Testis (tissue), 3 donors: ENCODE results near the gene VAMP8. TPM values are rescaled to one million over a fixed set of nuclear protein-coding genes. Genes with fewer than 3 reads are reported as not detected.

Source experiments
- DNase-seq: peaks from one replicate; pipeline ENCODE4 v3.0.0-alpha.2; 2019
- H3K27ac ChIP-seq, 2 donors: fragments of 200-600 bp; sonication (generic); one replicate each; pipeline ENCODE4 v1.5.1; 2019
- H3K27me3 ChIP-seq: fragments of 200-600 bp; sonication (generic); one replicate; pipeline ENCODE4 v1.5.1; 2019
- H3K36me3 ChIP-seq: fragments of 200-600 bp; sonication (generic); one replicate; pipeline ENCODE4 v1.5.1; 2017; ENCODE audit warnings: low read depth; ENCODE audit errors: missing control alignments
- H3K4me1 ChIP-seq: fragments of 200-600 bp; sonication (generic); one replicate; pipeline ENCODE4 v1.5.1; 2019
- H3K4me3 ChIP-seq, 2 donors: fragments of 200-600 bp; sonication (generic); one replicate each; pipeline ENCODE4 v1.5.1; 2017 to 2019
- H3K9me3 ChIP-seq: fragments of 200-600 bp; sonication (generic); one replicate; pipeline ENCODE4 v1.5.1; 2017
- POLR2A ChIP-seq: fragments of 450-650 bp; IDR thresholded peaks from one replicate; pipeline ENCODE4 v1.6.1; 2017; ENCODE audit warnings: antibody characterized with exemption, mild to moderate bottlenecking, moderate library complexity
- WGBS, 2 donors: methylation state at CpG; one replicate each; pipeline ENCODE4 v1.1.5; 2018; 5-methylcytosine and 5-hydroxymethylcytosine counted together
- intact Hi-C: fragments of 100-400 bp; cut with DNase I; formaldehyde crosslinking; loops from one replicate; pipeline ENCODE4 v1.15.1; 2023; ENCODE audit warnings: low total_unique reads
- polyA plus RNA-seq: library from polyadenylated mRNA; stranded (reverse); fragments of 350-450 nt; fragmentation: Illumina TruSeq; extraction: RNeasy Lipid Tissue Mini Kit (QIAGEN cat#74804); gene quantifications from one replicate; pipeline ENCODE4 v1.2.3, GENCODE V29; 2014; ENCODE audit warnings: low read depth, low replicate concordance; ENCODE audit not compliant: insufficient read depth
- total RNA-seq, 2 donors: library from RNA; depleted of rRNA; stranded (reverse); fragments of >200 nt; gene quantifications; one replicate each; pipeline ENCODE4 v1.2.3, GENCODE V29; 2016
- TF ChIP-seq, protein P1 (sequence below), 3 experiments: fragments of 450-650 bp in 2 of 3; fragments of 200-600 bp in 1 of 3; sonication (generic) in 1 of 3; IDR thresholded peaks; one replicate each; pipeline ENCODE4 v1.5.1; 2016 to 2019; ENCODE audit warnings: antibody characterized with exemption in 3 of 3, mild to moderate bottlenecking in 2 of 3, moderate library complexity in 1 of 3

Gene VAMP8
- total and polyA plus RNA-seq, 3 donors from 2014 or later, result 10.8 to 59.0 (median 13.9) TPM

DNA sequence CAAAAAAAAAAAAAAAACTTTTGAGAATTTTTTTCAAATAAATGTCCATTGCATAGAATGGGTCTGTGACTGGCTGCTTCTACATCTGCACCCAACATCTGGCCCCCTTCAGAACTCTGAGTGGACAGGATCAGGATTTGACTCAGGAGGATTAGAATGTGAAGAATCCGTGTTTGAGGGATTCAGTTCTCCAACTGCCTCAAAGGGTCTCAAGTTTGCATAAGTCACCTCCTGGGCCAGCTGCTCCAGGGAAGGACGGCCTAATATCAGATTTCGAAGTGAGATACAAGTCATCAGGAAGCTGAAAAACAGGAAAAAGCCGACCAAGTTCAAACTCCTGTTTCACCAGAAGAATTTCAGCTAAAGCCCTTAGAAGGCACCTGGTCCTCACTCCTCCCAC lies 27.6 kb upstream of the VAMP8 start:
- Histone ChIP-seq H3K4me1 (no peaks in the 10 kb centered on the region), H3K9me3 (no peaks in the 10 kb centered on the region), H3K27ac (peak overlapping the region in 1 of 2 donors; percentile 1), H3K36me3 (no peaks in the 10 kb centered on the region), H3K4me3 (no peak overlapping the region), H3K27me3 (no peaks in the 10 kb centered on the region)
- DNase-seq, result no peak
- intact Hi-C loops, result loop anchor here (5.0 kb wide), 1 partner anchor 118 kb away; no protein-coding TSS in a partner anchor
- 65 to 74% methylated on average over 4 of the region's 4 CpGs for WGBS, 2 donors
- no peak for TF ChIP-seq POLR2A
- TF ChIP-seq, protein P1, sequence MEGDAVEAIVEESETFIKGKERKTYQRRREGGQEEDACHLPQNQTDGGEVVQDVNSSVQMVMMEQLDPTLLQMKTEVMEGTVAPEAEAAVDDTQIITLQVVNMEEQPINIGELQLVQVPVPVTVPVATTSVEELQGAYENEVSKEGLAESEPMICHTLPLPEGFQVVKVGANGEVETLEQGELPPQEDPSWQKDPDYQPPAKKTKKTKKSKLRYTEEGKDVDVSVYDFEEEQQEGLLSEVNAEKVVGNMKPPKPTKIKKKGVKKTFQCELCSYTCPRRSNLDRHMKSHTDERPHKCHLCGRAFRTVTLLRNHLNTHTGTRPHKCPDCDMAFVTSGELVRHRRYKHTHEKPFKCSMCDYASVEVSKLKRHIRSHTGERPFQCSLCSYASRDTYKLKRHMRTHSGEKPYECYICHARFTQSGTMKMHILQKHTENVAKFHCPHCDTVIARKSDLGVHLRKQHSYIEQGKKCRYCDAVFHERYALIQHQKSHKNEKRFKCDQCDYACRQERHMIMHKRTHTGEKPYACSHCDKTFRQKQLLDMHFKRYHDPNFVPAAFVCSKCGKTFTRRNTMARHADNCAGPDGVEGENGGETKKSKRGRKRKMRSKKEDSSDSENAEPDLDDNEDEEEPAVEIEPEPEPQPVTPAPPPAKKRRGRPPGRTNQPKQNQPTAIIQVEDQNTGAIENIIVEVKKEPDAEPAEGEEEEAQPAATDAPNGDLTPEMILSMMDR (IDR thresholded peaks at IDR 0.05), result no peak

DNA sequence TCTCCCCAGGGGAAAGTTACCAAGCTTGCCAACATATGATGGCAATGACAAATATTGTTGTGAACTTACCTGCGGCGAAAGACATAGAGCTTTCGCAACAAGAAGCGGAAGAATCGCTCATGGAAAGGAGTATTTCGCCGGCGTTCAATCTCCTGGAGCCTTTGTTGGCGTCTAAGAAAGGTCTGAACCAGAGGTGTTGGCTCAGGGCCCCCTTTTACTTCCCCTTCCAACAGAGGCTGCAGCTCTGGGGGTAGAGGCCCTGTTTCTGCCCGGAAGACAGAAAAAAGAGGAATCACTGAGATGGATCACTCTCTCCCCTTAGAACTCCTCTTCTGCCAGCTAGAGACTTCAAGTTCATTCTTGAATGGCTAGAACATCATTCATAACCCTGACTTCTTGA lies 26.9 kb upstream of the VAMP8 start:
- no peaks in the 10 kb centered on the region for H3K9me3 ChIP-seq
- H3K4me1 ChIP-seq, result no peaks in the 10 kb centered on the region
- 87 to 93% methylated on average over 10 of the region's 10 CpGs for WGBS, 2 donors
- H3K27me3 ChIP-seq, result no peaks in the 10 kb centered on the region
- H3K36me3 ChIP-seq, result no peaks in the 10 kb centered on the region
- H3K27ac ChIP-seq, result peak overlapping the region in 1 of 2 donors; percentile 1
- DNase-seq, result no peak
- H3K4me3 ChIP-seq, result no peak overlapping the region
- intact Hi-C loops, result loop anchor here (5.0 kb wide), 1 partner anchor 118 kb away; no protein-coding TSS in a partner anchor
- no peak for TF ChIP-seq POLR2A
- TF ChIP-seq, protein P1 (IDR thresholded peaks at IDR 0.05), result no peak

DNA sequence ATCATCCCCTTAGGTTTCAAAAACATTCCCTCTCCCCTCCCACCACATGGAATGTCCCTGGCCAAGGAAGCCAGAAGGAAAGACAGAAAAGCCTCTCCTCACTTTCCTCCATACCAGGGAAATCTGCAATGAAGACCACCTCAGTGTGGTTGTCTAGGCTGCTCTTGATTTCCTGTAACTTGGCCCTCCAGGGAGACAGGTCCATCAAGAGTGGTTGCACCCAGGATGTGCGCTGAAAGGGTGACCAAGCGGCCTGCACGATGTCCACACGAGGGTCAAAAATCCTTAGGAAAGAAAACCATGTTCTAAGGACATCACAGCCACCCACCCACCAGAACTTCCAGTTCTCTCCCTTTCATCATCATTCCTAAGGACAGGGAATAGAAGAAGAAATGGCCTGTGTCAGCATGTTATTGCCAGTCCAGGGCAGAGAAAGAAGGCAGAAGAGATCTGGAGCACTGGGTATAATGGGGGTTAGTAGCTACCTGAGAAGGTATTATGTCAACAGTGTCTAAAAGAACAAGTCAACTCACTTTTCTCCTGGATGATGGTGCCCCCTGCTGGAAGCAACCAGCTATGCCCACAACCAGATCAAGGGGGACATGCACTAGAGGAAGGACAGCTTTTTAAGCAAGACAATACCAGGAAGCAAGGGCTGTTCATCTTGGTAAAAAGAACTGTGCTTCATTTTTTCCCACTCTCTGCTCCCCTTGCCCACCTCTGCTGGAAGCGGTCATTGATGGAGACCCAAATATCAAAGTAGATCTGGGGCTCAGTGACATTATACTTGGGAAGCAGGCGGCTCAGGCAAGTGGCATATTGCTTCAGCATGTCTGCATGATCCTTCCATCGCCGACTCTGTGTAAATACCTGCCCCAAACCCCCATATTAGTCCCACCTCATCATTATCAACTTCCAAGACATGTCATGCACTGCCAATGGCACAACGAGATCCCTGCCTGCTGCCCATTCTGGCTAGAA lies 25.4 kb upstream of the VAMP8 start:
- intact Hi-C loops, result loop anchor here (5.0 kb wide), 1 partner anchor 120 kb away; no protein-coding TSS in a partner anchor
- no peak overlapping the region for H3K27ac ChIP-seq

DNA sequence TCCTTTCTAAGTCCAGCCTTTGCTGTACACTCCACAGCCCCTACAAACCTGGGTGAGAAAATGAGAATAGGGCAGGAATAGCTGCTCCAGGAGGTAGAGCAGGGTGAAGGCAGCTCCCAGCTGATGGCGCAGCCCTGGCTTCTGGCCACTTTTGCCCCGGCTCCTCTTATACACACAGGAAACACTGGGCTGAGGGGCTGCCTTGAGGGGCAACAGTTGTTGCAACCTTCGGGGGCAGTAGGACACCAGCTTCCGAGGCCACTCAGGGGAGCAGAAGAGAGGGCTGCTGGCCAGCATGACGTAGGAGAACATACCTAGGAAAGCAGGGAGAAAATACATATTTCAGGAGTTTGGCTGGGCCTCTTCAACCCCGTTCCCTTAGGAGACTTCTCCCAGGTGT lies 24.2 kb upstream of the VAMP8 start:
- no peaks in the 10 kb centered on the region for H3K4me1 ChIP-seq
- no peaks in the 10 kb centered on the region for H3K27me3 ChIP-seq
- TF ChIP-seq POLR2A, result no peak
- TF ChIP-seq, protein P1 (IDR thresholded peaks at IDR 0.05), result no peak
- no peak overlapping the region for H3K4me3 ChIP-seq
- intact Hi-C loops, result loop anchor here (5.0 kb wide), 1 partner anchor 121 kb away; no protein-coding TSS in a partner anchor
- no peak for DNase-seq
- H3K27ac ChIP-seq, result no peak overlapping the region
- 74 to 85% methylated on average over 6 of the region's 6 CpGs for WGBS, 2 donors
- no peaks in the 10 kb centered on the region for H3K9me3 ChIP-seq
- no peaks in the 10 kb centered on the region for H3K36me3 ChIP-seq

More for the DNA sequence above, 25.4 kb upstream of the VAMP8 start:
- H3K4me1 ChIP-seq, result no peaks in the 10 kb centered on the region
- no peak for TF ChIP-seq POLR2A
- TF ChIP-seq, protein P1 (IDR thresholded peaks at IDR 0.05), result peak; percentile 89 to 96 (median 92)
- H3K27me3 ChIP-seq, result no peaks in the 10 kb centered on the region
- no peaks in the 10 kb centered on the region for H3K9me3 ChIP-seq
- peak; percentile 84 for DNase-seq
- 69 to 85% methylated on average over 9 of the region's 9 CpGs for WGBS, 2 donors
- H3K4me3 ChIP-seq, result no peak overlapping the region
- H3K36me3 ChIP-seq, result no peaks in the 10 kb centered on the region
